HEK293 (cell line): ENCODE measurements around the gene CCDC34.

Experiments
- ATF2 ChIP-seq: fragments of 450-650 bp; formaldehyde crosslinking; IDR thresholded peaks from 2 replicates; pipeline ENCODE4 v1.5.1; 2016; ENCODE audit warnings: missing biosample characterization, missing genetic modification characterization, low read depth
- CTCF ChIP-seq: fragments of 450-650 bp; formaldehyde crosslinking; IDR thresholded peaks from 2 replicates; pipeline ENCODE4 v1.5.1; 2016; ENCODE audit warnings: missing biosample characterization, missing genetic modification characterization
- REST ChIP-seq: fragments of 450-650 bp; formaldehyde crosslinking; IDR thresholded peaks from 2 replicates; pipeline ENCODE4 v1.5.1; 2016; ENCODE audit warnings: missing biosample characterization, missing genetic modification characterization
- SP2 ChIP-seq: fragments of 450-650 bp; formaldehyde crosslinking; IDR thresholded peaks from 2 replicates; pipeline ENCODE4 v1.5.1; 2016; ENCODE audit warnings: missing biosample characterization, missing genetic modification characterization
- YY1 ChIP-seq: fragments of 450-650 bp; formaldehyde crosslinking; IDR thresholded peaks from 2 replicates; pipeline ENCODE4 v1.5.1; 2018; ENCODE audit warnings: missing biosample characterization, missing genetic modification characterization
- ZNF24 ChIP-seq: fragments of 450-650 bp; formaldehyde crosslinking; IDR thresholded peaks from 2 replicates; pipeline ENCODE4 v1.5.1; 2016; ENCODE audit warnings: missing biosample characterization, missing genetic modification characterization
- ZNF311 ChIP-seq: fragments of 450-650 bp; formaldehyde crosslinking; IDR thresholded peaks from 2 replicates; pipeline ENCODE4 v1.5.1; 2017; ENCODE audit warnings: missing biosample characterization, missing genetic modification characterization, borderline replicate concordance
- ZNF350 ChIP-seq: fragments of 450-650 bp; formaldehyde crosslinking; IDR thresholded peaks from 2 replicates; pipeline ENCODE4 v1.5.0; 2017; ENCODE audit warnings: missing biosample characterization, mild to moderate bottlenecking, missing genetic modification characterization
- ZNF768 ChIP-seq: fragments of 450-650 bp; formaldehyde crosslinking; IDR thresholded peaks from 2 replicates; pipeline ENCODE4 v1.5.1; 2018; ENCODE audit warnings: missing biosample characterization, mild to moderate bottlenecking, missing genetic modification characterization
- ZNF785 ChIP-seq: fragments of 450-650 bp; formaldehyde crosslinking; IDR thresholded peaks from 2 replicates; pipeline ENCODE4 v1.5.1; 2016; ENCODE audit warnings: missing biosample characterization, missing genetic modification characterization
- ZSCAN30 ChIP-seq: fragments of 450-650 bp; IDR thresholded peaks from 2 replicates; pipeline ENCODE4 v1.5.1; 2018; ENCODE audit warnings: missing biosample characterization, mild to moderate bottlenecking, missing genetic modification characterization, moderate library complexity

GRCh38 chr11:27406498-27407354 is 43.7 kb upstream of the CCDC34 start:
- TF ChIP-seq REST (tag by site-specific recombination), result no peak
- no peak for TF ChIP-seq YY1 (tag by site-specific recombination)
- no peak for TF ChIP-seq CTCF
- TF ChIP-seq ZNF350, result no peak
- no peak for TF ChIP-seq SP2 (tag by site-specific recombination)
- no peak for TF ChIP-seq ZNF768 (tag by site-specific recombination)
- TF ChIP-seq ZSCAN30, result no peak
- TF ChIP-seq ZNF785 (tag by site-specific recombination), result no peak
- no peak for TF ChIP-seq ZNF311 (tag by site-specific recombination)
- no peak for TF ChIP-seq ZNF24 (tag by site-specific recombination)
- TF ChIP-seq ATF2 (tag by site-specific recombination), result no peak
